HepG2 (cell line): ENCODE data around the gene EEF1AKMT3. TPM values are rescaled to one million over a fixed set of nuclear protein-coding genes. Genes with fewer than 3 reads are reported as not detected.

Experiments used
- CAMTA2 ChIP-seq: sonication (generic); formaldehyde crosslinking; IDR thresholded peaks from 2 replicates; pipeline ENCODE4 v1.4.0; 2020; ENCODE audit warnings: mild to moderate bottlenecking, missing genetic modification reagents, borderline replicate concordance
- KMT2A ChIP-seq: sonication (generic); formaldehyde crosslinking; IDR thresholded peaks from 2 replicates; pipeline ENCODE4 v1.4.0; 2020; ENCODE audit warnings: missing genetic modification reagents
- MBD4 ChIP-seq: IDR thresholded peaks from 2 replicates; pipeline ENCODE4 v1.6.1; 2012; ENCODE audit warnings: low read length, inconsistent platforms, borderline replicate concordance
- RBFOX2 ChIP-seq: fragments of 200-400 bp; formaldehyde crosslinking; IDR thresholded peaks from 2 replicates; pipeline ENCODE4 v1.6.1; 2017; ENCODE audit warnings: low read depth, mild to moderate bottlenecking, low read length
- RCOR2 ChIP-seq: IDR thresholded peaks from 2 replicates; pipeline ENCODE4 v1.6.1; 2016; ENCODE audit warnings: missing biosample characterization, missing genetic modification reagents
- ZNF792 ChIP-seq: IDR thresholded peaks from 2 replicates; pipeline ENCODE4 v1.6.1; 2016
- polyA plus RNA-seq, 8 experiments: library from polyadenylated mRNA; depleted of rRNA in 3 of 8; stranded (reverse) in 7 of 8; unstranded in 1 of 8; fragments of >200 nt; fragmentation: Illumina TruSeq in 4 of 8; extraction: Trizol in 4 of 8; gene quantifications; 2 replicates each; pipeline versions ENCODE4 v1.2.1 to v1.2.3, GENCODE V29; 2011 to 2016; ENCODE audit warnings: low read depth in 4 of 8, missing spikeins in 1 of 8, mixed read lengths in 1 of 8; ENCODE audit not compliant: insufficient read depth in 1 of 8
- total RNA-seq, 5 experiments: library from RNA; depleted of rRNA; stranded (reverse); fragments of >200 nt; fragmentation: Illumina TruSeq; extraction: Trizol; gene quantifications; 2 replicates each; pipeline ENCODE4 v1.2.3, GENCODE V29; 2016; ENCODE audit warnings: low read depth in 1 of 5
- TF ChIP-seq, protein P1 (sequence below): IDR thresholded peaks from 2 replicates; pipeline ENCODE4 v1.6.1; 2016; ENCODE audit warnings: low read depth, control low read depth
- TF ChIP-seq, protein P2 (sequence below): sonication (generic); formaldehyde crosslinking; IDR thresholded peaks from 2 replicates; pipeline ENCODE4 v1.5.1; 2020; ENCODE audit warnings: mild to moderate bottlenecking, missing genetic modification reagents, moderate library complexity
- TF ChIP-seq, protein P3 (sequence below): sonication (generic); formaldehyde crosslinking; IDR thresholded peaks from 2 replicates; pipeline ENCODE4 v1.8.1; 2022; ENCODE audit warnings: low read depth, mild to moderate bottlenecking, missing genetic modification reagents
- TF ChIP-seq, protein P4 (sequence below): fragments of 450-650 bp; IDR thresholded peaks from 2 replicates; pipeline ENCODE4 v1.6.1; 2016
- TF ChIP-seq, protein P5 (sequence below): sonication (generic); formaldehyde crosslinking; IDR thresholded peaks from 2 replicates; pipeline ENCODE4 v1.5.0; 2020; ENCODE audit warnings: missing genetic modification reagents
- TF ChIP-seq, protein P6 (sequence below): sonication (generic); formaldehyde crosslinking; IDR thresholded peaks from 2 replicates; pipeline ENCODE4; 2020; ENCODE audit warnings: missing genetic modification reagents, mild to moderate bottlenecking, borderline replicate concordance

Gene EEF1AKMT3
- total and polyA plus RNA-seq, 2 of the 13 experiments (the other 11 are each of a cell fraction or from before 2014, with no cell fraction given): 4.7 to 11.4 TPM

DNA sequence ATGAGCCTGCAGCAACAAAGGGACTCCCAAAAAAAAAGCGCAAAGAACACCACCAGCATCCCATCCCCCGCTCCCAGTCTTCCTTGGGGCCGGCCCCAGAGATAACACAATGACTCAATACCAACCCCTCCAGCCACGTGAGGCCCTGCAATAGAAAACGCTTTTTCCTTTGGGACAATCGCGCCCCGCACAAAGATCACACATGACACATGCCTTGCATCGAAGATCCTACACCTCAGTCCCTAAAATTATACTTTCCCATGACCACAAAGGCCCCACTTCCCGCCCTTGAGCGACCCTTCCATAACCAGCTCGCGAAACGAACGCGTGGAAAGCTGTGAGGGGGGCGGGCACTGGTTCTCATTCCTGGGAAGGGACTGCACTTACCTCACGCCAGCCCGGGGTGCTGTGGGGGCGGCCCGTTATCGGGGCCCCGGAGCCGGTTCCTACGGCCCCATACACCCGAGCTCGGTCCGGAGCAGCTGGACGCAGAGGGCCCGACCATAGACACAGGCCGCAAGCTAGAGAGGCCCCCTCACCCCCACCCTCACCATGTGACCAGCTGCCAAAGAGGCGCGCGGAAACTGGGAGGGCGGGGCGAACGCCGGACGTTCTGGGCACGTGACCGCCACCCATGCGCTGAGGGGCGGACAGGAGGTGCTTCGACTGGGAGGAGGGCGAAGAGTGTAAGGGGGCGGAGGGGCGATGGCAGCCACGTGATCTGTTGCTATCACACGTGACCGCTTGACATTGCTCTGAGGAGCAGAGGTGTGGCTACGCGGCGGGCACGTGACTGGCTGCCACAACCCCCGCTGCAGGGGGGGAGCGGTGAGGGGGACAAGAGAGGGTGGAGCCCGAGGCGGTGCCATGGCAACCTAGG, 20.4 kb upstream of the EEF1AKMT3 start, which contains the start of gene CDK4 (continued):
- TF ChIP-seq, protein P1, sequence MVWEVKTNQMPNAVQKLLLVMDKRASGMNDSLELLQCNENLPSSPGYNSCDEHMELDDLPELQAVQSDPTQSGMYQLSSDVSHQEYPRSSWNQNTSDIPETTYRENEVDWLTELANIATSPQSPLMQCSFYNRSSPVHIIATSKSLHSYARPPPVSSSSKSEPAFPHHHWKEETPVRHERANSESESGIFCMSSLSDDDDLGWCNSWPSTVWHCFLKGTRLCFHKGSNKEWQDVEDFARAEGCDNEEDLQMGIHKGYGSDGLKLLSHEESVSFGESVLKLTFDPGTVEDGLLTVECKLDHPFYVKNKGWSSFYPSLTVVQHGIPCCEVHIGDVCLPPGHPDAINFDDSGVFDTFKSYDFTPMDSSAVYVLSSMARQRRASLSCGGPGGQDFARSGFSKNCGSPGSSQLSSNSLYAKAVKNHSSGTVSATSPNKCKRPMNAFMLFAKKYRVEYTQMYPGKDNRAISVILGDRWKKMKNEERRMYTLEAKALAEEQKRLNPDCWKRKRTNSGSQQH (CRISPR knock-in tag): peak; percentile 83
- no peak for TF ChIP-seq MBD4
- TF ChIP-seq, protein P2, sequence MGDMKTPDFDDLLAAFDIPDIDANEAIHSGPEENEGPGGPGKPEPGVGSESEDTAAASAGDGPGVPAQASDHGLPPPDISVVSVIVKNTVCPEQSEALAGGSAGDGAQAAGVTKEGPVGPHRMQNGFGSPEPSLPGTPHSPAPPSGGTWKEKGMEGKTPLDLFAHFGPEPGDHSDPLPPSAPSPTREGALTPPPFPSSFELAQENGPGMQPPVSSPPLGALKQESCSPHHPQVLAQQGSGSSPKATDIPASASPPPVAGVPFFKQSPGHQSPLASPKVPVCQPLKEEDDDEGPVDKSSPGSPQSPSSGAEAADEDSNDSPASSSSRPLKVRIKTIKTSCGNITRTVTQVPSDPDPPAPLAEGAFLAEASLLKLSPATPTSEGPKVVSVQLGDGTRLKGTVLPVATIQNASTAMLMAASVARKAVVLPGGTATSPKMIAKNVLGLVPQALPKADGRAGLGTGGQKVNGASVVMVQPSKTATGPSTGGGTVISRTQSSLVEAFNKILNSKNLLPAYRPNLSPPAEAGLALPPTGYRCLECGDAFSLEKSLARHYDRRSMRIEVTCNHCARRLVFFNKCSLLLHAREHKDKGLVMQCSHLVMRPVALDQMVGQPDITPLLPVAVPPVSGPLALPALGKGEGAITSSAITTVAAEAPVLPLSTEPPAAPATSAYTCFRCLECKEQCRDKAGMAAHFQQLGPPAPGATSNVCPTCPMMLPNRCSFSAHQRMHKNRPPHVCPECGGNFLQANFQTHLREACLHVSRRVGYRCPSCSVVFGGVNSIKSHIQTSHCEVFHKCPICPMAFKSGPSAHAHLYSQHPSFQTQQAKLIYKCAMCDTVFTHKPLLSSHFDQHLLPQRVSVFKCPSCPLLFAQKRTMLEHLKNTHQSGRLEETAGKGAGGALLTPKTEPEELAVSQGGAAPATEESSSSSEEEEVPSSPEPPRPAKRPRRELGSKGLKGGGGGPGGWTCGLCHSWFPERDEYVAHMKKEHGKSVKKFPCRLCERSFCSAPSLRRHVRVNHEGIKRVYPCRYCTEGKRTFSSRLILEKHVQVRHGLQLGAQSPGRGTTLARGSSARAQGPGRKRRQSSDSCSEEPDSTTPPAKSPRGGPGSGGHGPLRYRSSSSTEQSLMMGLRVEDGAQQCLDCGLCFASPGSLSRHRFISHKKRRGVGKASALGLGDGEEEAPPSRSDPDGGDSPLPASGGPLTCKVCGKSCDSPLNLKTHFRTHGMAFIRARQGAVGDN: peak; percentile 98
- TF ChIP-seq, protein P3, sequence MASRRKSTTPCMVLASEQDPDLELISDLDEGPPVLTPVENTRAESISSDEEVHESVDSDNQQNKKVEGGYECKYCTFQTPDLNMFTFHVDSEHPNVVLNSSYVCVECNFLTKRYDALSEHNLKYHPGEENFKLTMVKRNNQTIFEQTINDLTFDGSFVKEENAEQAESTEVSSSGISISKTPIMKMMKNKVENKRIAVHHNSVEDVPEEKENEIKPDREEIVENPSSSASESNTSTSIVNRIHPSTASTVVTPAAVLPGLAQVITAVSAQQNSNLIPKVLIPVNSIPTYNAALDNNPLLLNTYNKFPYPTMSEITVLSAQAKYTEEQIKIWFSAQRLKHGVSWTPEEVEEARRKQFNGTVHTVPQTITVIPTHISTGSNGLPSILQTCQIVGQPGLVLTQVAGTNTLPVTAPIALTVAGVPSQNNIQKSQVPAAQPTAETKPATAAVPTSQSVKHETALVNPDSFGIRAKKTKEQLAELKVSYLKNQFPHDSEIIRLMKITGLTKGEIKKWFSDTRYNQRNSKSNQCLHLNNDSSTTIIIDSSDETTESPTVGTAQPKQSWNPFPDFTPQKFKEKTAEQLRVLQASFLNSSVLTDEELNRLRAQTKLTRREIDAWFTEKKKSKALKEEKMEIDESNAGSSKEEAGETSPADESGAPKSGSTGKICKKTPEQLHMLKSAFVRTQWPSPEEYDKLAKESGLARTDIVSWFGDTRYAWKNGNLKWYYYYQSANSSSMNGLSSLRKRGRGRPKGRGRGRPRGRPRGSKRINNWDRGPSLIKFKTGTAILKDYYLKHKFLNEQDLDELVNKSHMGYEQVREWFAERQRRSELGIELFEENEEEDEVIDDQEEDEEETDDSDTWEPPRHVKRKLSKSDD (CRISPR knock-in tag): peak; percentile 93
- TF ChIP-seq, protein P4, sequence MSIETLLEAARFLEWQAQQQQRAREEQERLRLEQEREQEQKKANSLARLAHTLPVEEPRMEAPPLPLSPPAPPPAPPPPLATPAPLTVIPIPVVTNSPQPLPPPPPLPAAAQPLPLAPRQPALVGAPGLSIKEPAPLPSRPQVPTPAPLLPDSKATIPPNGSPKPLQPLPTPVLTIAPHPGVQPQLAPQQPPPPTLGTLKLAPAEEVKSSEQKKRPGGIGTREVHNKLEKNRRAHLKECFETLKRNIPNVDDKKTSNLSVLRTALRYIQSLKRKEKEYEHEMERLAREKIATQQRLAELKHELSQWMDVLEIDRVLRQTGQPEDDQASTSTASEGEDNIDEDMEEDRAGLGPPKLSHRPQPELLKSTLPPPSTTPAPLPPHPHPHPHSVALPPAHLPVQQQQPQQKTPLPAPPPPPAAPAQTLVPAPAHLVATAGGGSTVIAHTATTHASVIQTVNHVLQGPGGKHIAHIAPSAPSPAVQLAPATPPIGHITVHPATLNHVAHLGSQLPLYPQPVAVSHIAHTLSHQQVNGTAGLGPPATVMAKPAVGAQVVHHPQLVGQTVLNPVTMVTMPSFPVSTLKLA: peak; percentile 100
- peak; percentile 77; the same call in 1 of the 2 replicates for TF ChIP-seq KMT2A (CRISPR knock-in tag)
- TF ChIP-seq RBFOX2: peak; percentile 93
- TF ChIP-seq, protein P5, sequence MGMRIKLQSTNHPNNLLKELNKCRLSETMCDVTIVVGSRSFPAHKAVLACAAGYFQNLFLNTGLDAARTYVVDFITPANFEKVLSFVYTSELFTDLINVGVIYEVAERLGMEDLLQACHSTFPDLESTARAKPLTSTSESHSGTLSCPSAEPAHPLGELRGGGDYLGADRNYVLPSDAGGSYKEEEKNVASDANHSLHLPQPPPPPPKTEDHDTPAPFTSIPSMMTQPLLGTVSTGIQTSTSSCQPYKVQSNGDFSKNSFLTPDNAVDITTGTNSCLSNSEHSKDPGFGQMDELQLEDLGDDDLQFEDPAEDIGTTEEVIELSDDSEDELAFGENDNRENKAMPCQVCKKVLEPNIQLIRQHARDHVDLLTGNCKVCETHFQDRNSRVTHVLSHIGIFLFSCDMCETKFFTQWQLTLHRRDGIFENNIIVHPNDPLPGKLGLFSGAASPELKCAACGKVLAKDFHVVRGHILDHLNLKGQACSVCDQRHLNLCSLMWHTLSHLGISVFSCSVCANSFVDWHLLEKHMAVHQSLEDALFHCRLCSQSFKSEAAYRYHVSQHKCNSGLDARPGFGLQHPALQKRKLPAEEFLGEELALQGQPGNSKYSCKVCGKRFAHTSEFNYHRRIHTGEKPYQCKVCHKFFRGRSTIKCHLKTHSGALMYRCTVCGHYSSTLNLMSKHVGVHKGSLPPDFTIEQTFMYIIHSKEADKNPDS: peak; percentile 54; the same call in 1 of the 2 replicates
- TF ChIP-seq RCOR2: peak; percentile 45; the same call in 1 of the 2 replicates
- TF ChIP-seq ZNF792: no peak; the same call in 1 of the 2 replicates
- TF ChIP-seq, protein P6, sequence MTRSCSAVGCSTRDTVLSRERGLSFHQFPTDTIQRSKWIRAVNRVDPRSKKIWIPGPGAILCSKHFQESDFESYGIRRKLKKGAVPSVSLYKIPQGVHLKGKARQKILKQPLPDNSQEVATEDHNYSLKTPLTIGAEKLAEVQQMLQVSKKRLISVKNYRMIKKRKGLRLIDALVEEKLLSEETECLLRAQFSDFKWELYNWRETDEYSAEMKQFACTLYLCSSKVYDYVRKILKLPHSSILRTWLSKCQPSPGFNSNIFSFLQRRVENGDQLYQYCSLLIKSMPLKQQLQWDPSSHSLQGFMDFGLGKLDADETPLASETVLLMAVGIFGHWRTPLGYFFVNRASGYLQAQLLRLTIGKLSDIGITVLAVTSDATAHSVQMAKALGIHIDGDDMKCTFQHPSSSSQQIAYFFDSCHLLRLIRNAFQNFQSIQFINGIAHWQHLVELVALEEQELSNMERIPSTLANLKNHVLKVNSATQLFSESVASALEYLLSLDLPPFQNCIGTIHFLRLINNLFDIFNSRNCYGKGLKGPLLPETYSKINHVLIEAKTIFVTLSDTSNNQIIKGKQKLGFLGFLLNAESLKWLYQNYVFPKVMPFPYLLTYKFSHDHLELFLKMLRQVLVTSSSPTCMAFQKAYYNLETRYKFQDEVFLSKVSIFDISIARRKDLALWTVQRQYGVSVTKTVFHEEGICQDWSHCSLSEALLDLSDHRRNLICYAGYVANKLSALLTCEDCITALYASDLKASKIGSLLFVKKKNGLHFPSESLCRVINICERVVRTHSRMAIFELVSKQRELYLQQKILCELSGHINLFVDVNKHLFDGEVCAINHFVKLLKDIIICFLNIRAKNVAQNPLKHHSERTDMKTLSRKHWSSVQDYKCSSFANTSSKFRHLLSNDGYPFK: peak; percentile 87; the same call in 1 of the 2 replicates
- no peak for TF ChIP-seq CAMTA2 (CRISPR knock-in tag)
